HUES6 (cell line): ENCODE measurements around the gene CIB4.

Experiments used
- H3K27ac ChIP-seq: 2 replicates; pipeline ENCODE4 v1.7.0; 2013; ENCODE audit warnings: low read depth, mild to moderate bottlenecking, low read length, inconsistent platforms
- H3K27me3 ChIP-seq: 2 replicates; pipeline ENCODE4 v1.6.1; 2013; ENCODE audit warnings: low read length; ENCODE audit not compliant: control insufficient read depth, insufficient read depth
- H3K36me3 ChIP-seq: 2 replicates; pipeline ENCODE4 v1.6.1; 2013; ENCODE audit warnings: low read length; ENCODE audit not compliant: control insufficient read depth, insufficient read depth
- H3K4me1 ChIP-seq: 2 replicates; pipeline ENCODE4 v1.6.1; 2013; ENCODE audit warnings: low read length; ENCODE audit not compliant: control insufficient read depth, insufficient read depth
- H3K4me3 ChIP-seq: 2 replicates; pipeline ENCODE4 v1.5.1; 2013; ENCODE audit warnings: low read depth, low read length
- H3K9ac ChIP-seq: one replicate; pipeline ENCODE4 v1.6.1; 2013; ENCODE audit warnings: mild to moderate bottlenecking, low read length
- H3K9me3 ChIP-seq: 2 replicates; pipeline ENCODE4 v1.6.1; 2013; ENCODE audit warnings: low read depth, low read length; ENCODE audit not compliant: control insufficient read depth, insufficient read depth

Gene CIB4

GRCh38 chr2:26640781-26641564 is at the start of gene CIB4:
CIB4 (minus strand) TSS chr2:26641366; CDS start chr2:26641314, 52 bp downstream.
- peaks cover 22% of the 10 kb centered on the region; the same call in 1 of the 2 replicates for H3K4me1 ChIP-seq
- H3K4me3 ChIP-seq, result no peak within 1 kb of the TSS
- no peak within 1 kb of the TSS for H3K27ac ChIP-seq
- H3K9me3 ChIP-seq, result no peaks in the 10 kb centered on the region
- H3K36me3 ChIP-seq, result no peaks in the 10 kb centered on the region
- no peak within 1 kb of the TSS for H3K9ac ChIP-seq
- H3K27me3 ChIP-seq, result no peaks in the 10 kb centered on the region

- H3K4me3 ChIP-seq, result no peak overlapping the region
- no peaks in the 10 kb centered on the region for H3K36me3 ChIP-seq
- peaks cover 12% of the 10 kb centered on the region; the same call in 1 of the 2 replicates for H3K4me1 ChIP-seq
- H3K27me3 ChIP-seq, result peaks cover 63% of the 10 kb centered on the region
- H3K9me3 ChIP-seq, result no peaks in the 10 kb centered on the region
- no peak overlapping the region for H3K9ac ChIP-seq
- no peak overlapping the region for H3K27ac ChIP-seq
These were observed 46.6 kb upstream of the CIB4 start for GRCh38 chr2:26687801-26688200.

- H3K27me3 ChIP-seq, result peaks cover 62% of the 10 kb centered on the region
These were observed 46.2 kb upstream of the CIB4 start for GRCh38 chr2:26687328-26687727.

DNA sequence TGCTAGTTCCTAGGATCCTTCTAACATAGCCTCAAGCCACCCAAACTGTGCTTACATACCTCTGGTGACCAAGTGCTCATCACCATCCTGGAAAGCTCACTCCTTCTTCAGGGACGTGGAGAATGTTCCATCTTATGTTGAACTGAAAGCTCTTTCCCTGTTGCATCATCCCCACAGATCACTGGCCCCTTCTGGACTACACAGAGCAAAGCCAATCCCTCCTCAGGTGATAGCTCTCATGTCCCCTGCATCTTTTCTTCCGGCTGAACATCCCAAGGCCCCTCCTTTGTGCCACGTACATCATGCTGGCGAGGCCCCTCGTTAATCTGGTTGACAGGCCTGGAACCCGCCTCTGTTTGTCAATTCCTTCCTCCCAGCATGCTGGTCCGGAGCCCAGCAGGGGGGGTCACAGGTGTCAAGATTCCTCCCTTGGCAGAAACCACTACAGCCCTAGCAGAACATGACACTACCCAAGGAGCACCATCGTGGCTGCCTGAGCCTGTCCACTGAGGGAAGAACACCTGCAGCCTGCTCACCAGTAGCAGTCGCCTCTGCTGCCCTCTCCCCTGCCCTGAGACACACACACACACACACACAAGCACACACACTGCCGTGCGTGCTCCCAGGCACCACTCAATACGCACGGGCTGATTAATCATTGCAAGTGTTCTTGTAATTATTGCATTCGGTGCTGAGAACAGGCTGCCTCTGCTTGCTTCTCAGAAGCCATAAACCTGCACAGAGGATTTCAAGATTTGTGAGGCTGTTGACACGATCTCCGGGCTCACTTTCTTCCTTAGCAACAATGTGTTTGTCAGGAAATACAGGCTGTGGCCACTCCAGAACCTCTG is 45.0 kb upstream of the CIB4 start:
- H3K27ac ChIP-seq, result no peak overlapping the region
- H3K9ac ChIP-seq, result no peak overlapping the region
- no peaks in the 10 kb centered on the region for H3K9me3 ChIP-seq
- no peaks in the 10 kb centered on the region for H3K36me3 ChIP-seq
- H3K4me1 ChIP-seq, result peaks cover 3% of the 10 kb centered on the region; the same call in 1 of the 2 replicates
- H3K27me3 ChIP-seq, result peaks cover 52% of the 10 kb centered on the region
- no peak overlapping the region for H3K4me3 ChIP-seq

More at GRCh38 chr2:26687328-26687727, 46.2 kb upstream of the CIB4 start:
- no peak overlapping the region for H3K4me3 ChIP-seq
- H3K9ac ChIP-seq, result no peak overlapping the region
- no peaks in the 10 kb centered on the region for H3K36me3 ChIP-seq
- H3K9me3 ChIP-seq, result no peaks in the 10 kb centered on the region
- no peak overlapping the region for H3K27ac ChIP-seq
- peaks cover 12% of the 10 kb centered on the region; the same call in 1 of the 2 replicates for H3K4me1 ChIP-seq

DNA sequence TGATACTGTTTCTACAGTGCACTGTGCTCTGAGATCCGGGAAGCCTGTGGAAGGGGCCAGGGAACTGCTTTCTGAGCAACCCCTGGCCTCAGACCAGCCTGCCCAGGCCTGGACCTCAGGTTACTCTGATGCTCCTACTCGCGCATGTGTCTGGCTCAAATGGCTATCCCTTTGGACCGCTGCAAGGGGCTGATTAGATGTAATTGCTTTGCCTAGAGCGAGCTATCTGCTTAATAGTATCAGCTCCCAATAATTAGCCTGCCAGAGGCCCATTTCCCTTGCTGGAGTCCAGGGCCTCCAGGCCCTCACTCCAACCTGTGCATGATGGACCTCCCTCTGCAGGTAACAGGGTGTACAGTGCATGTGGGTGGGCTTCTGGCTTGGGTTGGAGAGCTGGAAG is 44.2 kb upstream of the CIB4 start:
- Histone ChIP-seq H3K4me1 (peaks cover 3% of the 10 kb centered on the region; the same call in 1 of the 2 replicates), H3K4me3 (no peak overlapping the region), H3K27me3 (peaks cover 43% of the 10 kb centered on the region), H3K36me3 (no peaks in the 10 kb centered on the region), H3K9me3 (no peaks in the 10 kb centered on the region), H3K9ac (no peak overlapping the region), H3K27ac (no peak overlapping the region)

DNA sequence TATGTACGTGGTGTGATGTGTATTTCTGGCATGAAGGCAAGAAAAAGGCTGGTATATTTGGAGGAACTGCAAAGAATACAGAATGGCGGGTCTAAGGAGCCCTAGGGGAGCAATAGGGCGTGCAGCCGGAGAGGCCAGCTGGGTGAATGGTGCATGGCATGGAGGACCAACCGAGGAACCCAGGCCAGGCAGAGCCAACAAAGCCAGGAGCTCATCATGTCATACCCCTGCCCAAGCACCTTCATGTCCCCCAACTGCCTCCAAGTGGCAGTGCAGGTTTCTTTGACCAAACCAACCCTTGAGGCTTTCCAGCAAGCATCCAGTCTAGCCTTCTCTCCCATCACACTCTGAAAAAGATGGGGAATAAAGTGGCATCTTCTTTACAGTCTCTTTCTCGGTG is 42.4 kb upstream of the CIB4 start:
- Histone ChIP-seq H3K36me3 (no peaks in the 10 kb centered on the region), H3K9me3 (no peaks in the 10 kb centered on the region), H3K27me3 (peaks cover 26% of the 10 kb centered on the region), H3K4me3 (no peak overlapping the region), H3K27ac (no peak overlapping the region), H3K9ac (no peak overlapping the region), H3K4me1 (peaks cover 3% of the 10 kb centered on the region; the same call in 1 of the 2 replicates)

- Histone ChIP-seq H3K4me1 (peaks cover 3% of the 10 kb centered on the region; the same call in 1 of the 2 replicates), H3K27ac (no peak overlapping the region), H3K9ac (no peak overlapping the region), H3K27me3 (peaks cover 11% of the 10 kb centered on the region), H3K9me3 (peaks cover 7% of the 10 kb centered on the region), H3K4me3 (no peak overlapping the region), H3K36me3 (no peaks in the 10 kb centered on the region)
These were observed 41.0 kb upstream of the CIB4 start for GRCh38 chr2:26682155-26682554.

GRCh38 chr2:26681656-26682055 is 40.5 kb upstream of the CIB4 start:
- Histone ChIP-seq H3K4me3 (no peak overlapping the region), H3K27ac (no peak overlapping the region), H3K9ac (no peak overlapping the region), H3K36me3 (no peaks in the 10 kb centered on the region), H3K27me3 (peaks cover 9% of the 10 kb centered on the region), H3K9me3 (peaks cover 7% of the 10 kb centered on the region), H3K4me1 (peaks cover 3% of the 10 kb centered on the region; the same call in 1 of the 2 replicates)

- Histone ChIP-seq H3K4me1 (no peaks in the 10 kb centered on the region; the same call in 1 of the 2 replicates), H3K27me3 (no peaks in the 10 kb centered on the region), H3K9me3 (peaks cover 7% of the 10 kb centered on the region), H3K27ac (no peak overlapping the region), H3K9ac (no peak overlapping the region), H3K36me3 (no peaks in the 10 kb centered on the region), H3K4me3 (no peak overlapping the region)
These were observed 38.7 kb upstream of the CIB4 start for GRCh38 chr2:26679867-26680266.

- Histone ChIP-seq H3K9me3 (peaks cover 7% of the 10 kb centered on the region), H3K27ac (no peak overlapping the region), H3K4me1 (no peaks in the 10 kb centered on the region; the same call in 1 of the 2 replicates), H3K36me3 (no peaks in the 10 kb centered on the region), H3K27me3 (0 out of 2 replicates have a peak, but pooled peaks cover 2% of the 10 kb centered on the region), H3K9ac (no peak overlapping the region), H3K4me3 (no peak overlapping the region)
These were observed 36.9 kb upstream of the CIB4 start for GRCh38 chr2:26678035-26678434.
